IPS-15b (cell line): Measurements from ENCODE around the gene DLG3.

Source experiments
- H3K27me3 ChIP-seq: one replicate; pipeline ENCODE4 v1.6.1; 2013; ENCODE audit warnings: low read length; ENCODE audit not compliant: control insufficient read depth, insufficient read depth
- H3K36me3 ChIP-seq: one replicate; pipeline ENCODE4 v1.6.1; 2013; ENCODE audit warnings: low read length; ENCODE audit not compliant: control insufficient read depth, insufficient read depth
- H3K4me1 ChIP-seq: one replicate; pipeline ENCODE4 v1.6.1; 2013; ENCODE audit warnings: mild to moderate bottlenecking, low read length; ENCODE audit not compliant: control insufficient read depth, insufficient read depth
- H3K4me3 ChIP-seq: one replicate; pipeline ENCODE4 v1.5.1; 2013; ENCODE audit warnings: low read depth, low read length
- H3K9ac ChIP-seq: one replicate; pipeline ENCODE4 v1.6.1; 2013; ENCODE audit warnings: low read depth, mild to moderate bottlenecking, low read length
- H3K9me3 ChIP-seq: one replicate; pipeline ENCODE4 v1.6.1; 2013; ENCODE audit warnings: mild to moderate bottlenecking, low read length; ENCODE audit not compliant: control insufficient read depth, insufficient read depth

Gene DLG3

GRCh38 chrX:70439016-70439415 lies 5.6 kb upstream of the DLG3 start:
- Histone ChIP-seq H3K9me3 (no peaks in the 10 kb centered on the region), H3K4me3 (no peak overlapping the region), H3K9ac (no peak overlapping the region), H3K36me3 (no peaks in the 10 kb centered on the region), H3K27me3 (peaks cover 7% of the 10 kb centered on the region), H3K4me1 (no peaks in the 10 kb centered on the region)

GRCh38 chrX:70442224-70442623 lies 2.4 kb upstream of the DLG3 start:
- Histone ChIP-seq H3K36me3 (no peaks in the 10 kb centered on the region), H3K27me3 (peaks cover 20% of the 10 kb centered on the region), H3K4me3 (no peak overlapping the region), H3K9me3 (no peaks in the 10 kb centered on the region), H3K9ac (no peak overlapping the region), H3K4me1 (no peaks in the 10 kb centered on the region)

GRCh38 chrX:70444946-70445656 lies 466 bp downstream of the DLG3 start:
- Histone ChIP-seq H3K27me3 (peaks cover 20% of the 10 kb centered on the region), H3K4me3 (peak overlapping the region; percentile 30), H3K9me3 (no peaks in the 10 kb centered on the region)

GRCh38 chrX:70445951-70446350 lies 1.3 kb downstream of the DLG3 start:
- Histone ChIP-seq H3K4me3 (no peak overlapping the region), H3K9me3 (no peaks in the 10 kb centered on the region), H3K27me3 (peaks cover 20% of the 10 kb centered on the region), H3K36me3 (no peaks in the 10 kb centered on the region), H3K4me1 (no peaks in the 10 kb centered on the region), H3K9ac (no peak overlapping the region)

More at GRCh38 chrX:70444946-70445656, 466 bp downstream of the DLG3 start:
- Histone ChIP-seq H3K9ac (no peak overlapping the region), H3K4me1 (no peaks in the 10 kb centered on the region), H3K36me3 (no peaks in the 10 kb centered on the region)

GRCh38 chrX:70446380-70447350 lies 2.0 kb downstream of the DLG3 start:
- Histone ChIP-seq H3K9ac (no peak overlapping the region), H3K4me3 (no peak overlapping the region), H3K4me1 (no peaks in the 10 kb centered on the region), H3K36me3 (no peaks in the 10 kb centered on the region), H3K9me3 (no peaks in the 10 kb centered on the region), H3K27me3 (peaks cover 20% of the 10 kb centered on the region)

GRCh38 chrX:70449457-70449966 lies 4.9 kb downstream of the DLG3 start:
- Histone ChIP-seq H3K36me3 (no peaks in the 10 kb centered on the region), H3K27me3 (peaks cover 11% of the 10 kb centered on the region), H3K4me1 (peaks cover 4% of the 10 kb centered on the region), H3K9me3 (peaks cover 2% of the 10 kb centered on the region), H3K4me3 (no peak overlapping the region), H3K9ac (no peak overlapping the region)

GRCh38 chrX:70452143-70452733 lies 7.6 kb downstream of the DLG3 start:
- Histone ChIP-seq H3K4me1 (peaks cover 4% of the 10 kb centered on the region), H3K36me3 (no peaks in the 10 kb centered on the region), H3K9ac (no peak overlapping the region), H3K4me3 (peak overlapping the region; percentile 43), H3K27me3 (no peaks in the 10 kb centered on the region), H3K9me3 (peaks cover 2% of the 10 kb centered on the region)

- H3K4me1 ChIP-seq, result peaks cover 4% of the 10 kb centered on the region
- H3K27me3 ChIP-seq, result no peaks in the 10 kb centered on the region
- H3K9ac ChIP-seq, result no peak overlapping the region
- H3K4me3 ChIP-seq, result peak overlapping the region; percentile 43
- peaks cover 2% of the 10 kb centered on the region for H3K9me3 ChIP-seq
- H3K36me3 ChIP-seq, result no peaks in the 10 kb centered on the region
Measured at GRCh38 chrX:70453024-70453618, 8.5 kb downstream of the DLG3 start.

GRCh38 chrX:70454441-70455365 lies 10.1 kb downstream of the DLG3 start:
- H3K4me3 ChIP-seq, result peak overlapping the region; percentile 75
- H3K4me1 ChIP-seq, result peaks cover 4% of the 10 kb centered on the region
- no peaks in the 10 kb centered on the region for H3K27me3 ChIP-seq
- H3K36me3 ChIP-seq, result no peaks in the 10 kb centered on the region
- peaks cover 2% of the 10 kb centered on the region for H3K9me3 ChIP-seq
- peak overlapping the region; percentile 93 for H3K9ac ChIP-seq

GRCh38 chrX:70455366-70456202 lies 10.9 kb downstream of the DLG3 start:
- Histone ChIP-seq H3K27me3 (no peaks in the 10 kb centered on the region), H3K9me3 (peaks cover 2% of the 10 kb centered on the region), H3K36me3 (no peaks in the 10 kb centered on the region), H3K4me3 (peak overlapping the region; percentile 75), H3K9ac (peak overlapping the region; percentile 93), H3K4me1 (peaks cover 4% of the 10 kb centered on the region)
